Measurements from ENCODE around the gene TAB2.

Gene TAB2

DNA sequence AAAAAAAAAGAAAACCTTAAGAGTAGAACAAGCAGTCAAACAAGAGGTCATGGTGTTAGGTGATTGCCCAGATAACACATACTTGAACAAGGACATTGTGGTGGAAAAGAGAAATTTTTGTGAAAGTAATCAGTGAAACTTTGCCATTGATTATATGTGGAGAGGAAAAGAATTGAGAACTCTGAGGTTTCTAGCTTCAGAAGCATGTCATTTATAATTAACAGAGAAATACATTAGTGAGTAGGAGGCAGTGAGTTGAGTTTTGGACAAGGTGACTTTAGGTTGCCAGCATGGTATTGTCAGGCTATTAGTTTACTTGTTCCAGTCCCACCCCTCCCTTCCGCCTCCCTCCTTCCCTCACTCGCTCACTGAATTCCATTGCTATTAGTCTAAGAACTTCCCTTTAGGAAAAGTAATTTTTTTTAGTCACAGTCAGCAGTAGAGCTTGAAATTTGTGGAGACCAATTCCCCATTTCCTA, 17.2 kb downstream of the TAB2 start:
- no peak for DNase-seq (ENCODE audit: extremely low spot score)
- ChIA-PET CTCF (interaction anchor here (0.7 kb wide), 1 partner anchor 112 kb away, joined by 7 read pairs; no protein-coding TSS in a partner anchor), POLR2A (no interaction called here)
- no peak for TF ChIP-seq NFRKB (IDR thresholded peaks at IDR 0.05)
- TF ChIP-seq ARNT (IDR thresholded peaks at IDR 0.05): no peak
- TF ChIP-seq LEF1 (IDR thresholded peaks at IDR 0.05; ENCODE audit: borderline replicate concordance): no peak
- TF ChIP-seq HDGF (IDR thresholded peaks at IDR 0.05; ENCODE audit: borderline replicate concordance): no peak
- no peak for TF ChIP-seq L3MBTL2 (conservative IDR thresholded peaks at IDR 0.05)
- TF ChIP-seq SP1 (IDR thresholded peaks at IDR 0.05): no peak
- TF ChIP-seq ZNF384 (IDR thresholded peaks at IDR 0.05): no peak
- no peak for TF ChIP-seq BHLHE40 (IDR thresholded peaks at IDR 0.05; ENCODE audit: borderline replicate concordance)
- no peak for TF ChIP-seq FOXM1 (IDR thresholded peaks at IDR 0.05; ENCODE audit: borderline replicate concordance)
- no peak for TF ChIP-seq ELF4 (IDR thresholded peaks at IDR 0.05)
- no peak for TF ChIP-seq FOXK2 (IDR thresholded peaks at IDR 0.05)
- TF ChIP-seq SUZ12 (IDR thresholded peaks at IDR 0.05): no peak
- TF ChIP-seq CTBP1 (IDR thresholded peaks at IDR 0.05; ENCODE audit: borderline replicate concordance): no peak
- TF ChIP-seq, protein P1, sequence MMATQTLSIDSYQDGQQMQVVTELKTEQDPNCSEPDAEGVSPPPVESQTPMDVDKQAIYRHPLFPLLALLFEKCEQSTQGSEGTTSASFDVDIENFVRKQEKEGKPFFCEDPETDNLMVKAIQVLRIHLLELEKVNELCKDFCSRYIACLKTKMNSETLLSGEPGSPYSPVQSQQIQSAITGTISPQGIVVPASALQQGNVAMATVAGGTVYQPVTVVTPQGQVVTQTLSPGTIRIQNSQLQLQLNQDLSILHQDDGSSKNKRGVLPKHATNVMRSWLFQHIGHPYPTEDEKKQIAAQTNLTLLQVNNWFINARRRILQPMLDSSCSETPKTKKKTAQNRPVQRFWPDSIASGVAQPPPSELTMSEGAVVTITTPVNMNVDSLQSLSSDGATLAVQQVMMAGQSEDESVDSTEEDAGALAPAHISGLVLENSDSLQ (IDR thresholded peaks at IDR 0.05): no peak

DNA sequence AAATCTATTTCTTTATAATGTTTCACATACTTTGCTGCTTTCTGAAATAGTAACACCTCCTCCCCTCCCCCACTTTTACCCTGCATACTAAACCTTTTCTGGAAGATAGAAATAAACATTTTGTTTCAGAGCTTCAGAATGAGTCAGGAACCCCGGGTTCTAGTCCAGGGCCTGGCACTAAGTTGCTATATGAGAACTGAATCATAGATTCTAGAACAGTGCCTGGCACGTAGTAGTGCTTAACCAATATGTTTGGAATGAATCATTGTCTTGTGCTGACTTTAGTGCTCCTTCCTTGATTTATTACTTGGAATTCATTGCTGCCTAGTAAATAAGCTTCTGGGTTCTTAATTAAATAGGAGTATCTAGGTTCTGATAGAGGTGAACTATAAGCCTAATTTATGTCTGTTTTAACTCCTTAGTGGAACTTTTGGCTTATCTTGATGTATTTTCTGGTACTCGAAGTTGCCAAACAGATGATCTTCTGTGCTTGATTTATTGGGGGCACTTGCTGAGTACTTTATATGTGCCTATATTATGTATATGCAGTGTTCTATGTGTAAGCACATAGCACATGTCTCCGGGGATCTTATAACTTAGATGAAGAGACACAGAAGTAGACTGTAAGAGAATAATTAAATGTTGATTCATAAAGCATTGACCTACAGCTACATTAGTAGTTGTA, 18.6 kb downstream of the TAB2 start:
- DNase-seq (ENCODE audit: extremely low spot score): no peak
- TF ChIP-seq, protein P1 (IDR thresholded peaks at IDR 0.05): peak; percentile 91
- TF ChIP-seq ELF4 (IDR thresholded peaks at IDR 0.05): no peak
- no peak for TF ChIP-seq HDGF (IDR thresholded peaks at IDR 0.05; ENCODE audit: borderline replicate concordance)
- no peak for TF ChIP-seq BHLHE40 (IDR thresholded peaks at IDR 0.05; ENCODE audit: borderline replicate concordance)
- TF ChIP-seq FOXK2 (IDR thresholded peaks at IDR 0.05): no peak
- CTCF ChIA-PET: no interaction called here
- POLR2A ChIA-PET: no interaction called here

- no peak for DNase-seq (ENCODE audit: extremely low spot score)
These were observed 19.1 kb downstream of the TAB2 start for GRCh38 chr6:149336609-149336928.

DNA sequence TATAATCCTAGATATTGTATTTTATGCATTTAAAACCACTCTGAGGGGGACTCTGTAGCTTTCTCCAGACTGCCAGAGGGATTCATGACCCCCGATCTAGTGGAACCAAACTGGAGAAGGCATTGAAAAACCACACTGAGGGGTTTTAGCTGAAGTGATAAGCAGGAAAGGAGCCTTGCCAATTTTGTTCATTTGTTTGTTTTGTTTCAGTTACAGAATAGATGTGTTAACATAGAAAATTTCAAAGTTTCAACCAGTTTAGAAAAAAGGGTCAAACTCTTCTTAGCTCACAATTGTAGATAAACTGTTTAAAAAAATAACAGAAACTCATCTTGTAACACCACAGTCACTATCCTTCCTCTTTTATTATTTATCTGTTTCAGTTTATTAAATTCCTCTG, 19.8 kb downstream of the TAB2 start:
- ChIA-PET POLR2A (no interaction called here), CTCF (interaction anchor here (0.5 to 0.8 kb wide), 2 partner anchors 15 to 173 kb away, joined by 3 read pairs; no protein-coding TSS in a partner anchor)
- no peak for DNase-seq (ENCODE audit: extremely low spot score)
- TF ChIP-seq NFRKB (IDR thresholded peaks at IDR 0.05) (no peak), FOXK2 (IDR thresholded peaks at IDR 0.05) (no peak), ELF4 (IDR thresholded peaks at IDR 0.05) (no peak), TARDBP (IDR thresholded peaks at IDR 0.05) (no peak), ARNT (IDR thresholded peaks at IDR 0.05) (no peak), LEF1 (IDR thresholded peaks at IDR 0.05; ENCODE audit: borderline replicate concordance) (no peak)

More at GRCh38 chr6:149336609-149336928, 19.1 kb downstream of the TAB2 start:
- TF ChIP-seq FOXK2 (IDR thresholded peaks at IDR 0.05) (no peak), FOXA1 (IDR thresholded peaks at IDR 0.05) (no peak), ARNT (IDR thresholded peaks at IDR 0.05) (no peak), CTBP1 (IDR thresholded peaks at IDR 0.05; ENCODE audit: borderline replicate concordance) (no peak)
- CTCF ChIA-PET: interaction anchor here (0.5 kb wide), 1 partner anchor 172 kb away, joined by 3 read pairs; no protein-coding TSS in a partner anchor
- POLR2A ChIA-PET: no interaction called here

GRCh38 chr6:149340200-149340599, 22.7 kb downstream of the TAB2 start:
- no peak for DNase-seq (ENCODE audit: extremely low spot score)
- no peak for TF ChIP-seq FOXA1 (IDR thresholded peaks at IDR 0.05)
- TF ChIP-seq L3MBTL2 (conservative IDR thresholded peaks at IDR 0.05): no peak
- no peak for TF ChIP-seq ARNT (IDR thresholded peaks at IDR 0.05)
- TF ChIP-seq LEF1 (IDR thresholded peaks at IDR 0.05; ENCODE audit: borderline replicate concordance): no peak
- TF ChIP-seq CTBP1 (IDR thresholded peaks at IDR 0.05; ENCODE audit: borderline replicate concordance): no peak
- no peak for TF ChIP-seq ZNF384 (IDR thresholded peaks at IDR 0.05)
- TF ChIP-seq TARDBP (IDR thresholded peaks at IDR 0.05): no peak
- no peak for TF ChIP-seq FOXM1 (IDR thresholded peaks at IDR 0.05; ENCODE audit: borderline replicate concordance)
- no peak for TF ChIP-seq SP1 (IDR thresholded peaks at IDR 0.05)
- no peak for TF ChIP-seq FOXK2 (IDR thresholded peaks at IDR 0.05)
- no peak for TF ChIP-seq SUZ12 (IDR thresholded peaks at IDR 0.05)
- no peak for TF ChIP-seq NFRKB (IDR thresholded peaks at IDR 0.05)
- no peak for TF ChIP-seq BHLHE40 (IDR thresholded peaks at IDR 0.05; ENCODE audit: borderline replicate concordance)
- no peak for TF ChIP-seq ELF4 (IDR thresholded peaks at IDR 0.05)
- POLR2A ChIA-PET: no interaction called here
- CTCF ChIA-PET: no interaction called here

DNA sequence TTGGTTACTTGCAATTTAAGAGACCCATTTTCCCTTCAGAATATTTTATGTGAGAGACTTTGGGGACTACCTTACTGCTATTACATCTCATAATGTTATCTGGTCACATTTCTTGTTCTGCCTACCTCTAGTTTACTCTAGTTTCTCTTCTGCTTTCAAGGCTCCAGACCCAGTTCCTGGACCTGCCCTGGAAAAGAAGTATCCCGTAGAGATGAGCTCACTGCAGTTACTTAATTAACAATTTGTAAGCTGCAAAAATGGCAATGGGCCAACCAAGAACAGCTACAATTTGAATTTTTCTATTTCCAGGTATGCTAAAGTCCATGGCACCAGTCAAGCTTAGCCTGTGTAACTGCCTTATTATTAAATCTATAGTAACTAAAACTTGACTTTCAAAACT, 25.0 kb downstream of the TAB2 start:
- TF ChIP-seq FOXM1 (IDR thresholded peaks at IDR 0.05; ENCODE audit: borderline replicate concordance): no peak
- no peak for TF ChIP-seq FOXA1 (IDR thresholded peaks at IDR 0.05)
- TF ChIP-seq TARDBP (IDR thresholded peaks at IDR 0.05): no peak
- no peak for TF ChIP-seq CTBP1 (IDR thresholded peaks at IDR 0.05; ENCODE audit: borderline replicate concordance)
- no peak for TF ChIP-seq HDGF (IDR thresholded peaks at IDR 0.05; ENCODE audit: borderline replicate concordance)
- TF ChIP-seq SUZ12 (IDR thresholded peaks at IDR 0.05): no peak
- TF ChIP-seq ARNT (IDR thresholded peaks at IDR 0.05): no peak
- no peak for TF ChIP-seq NFRKB (IDR thresholded peaks at IDR 0.05)
- TF ChIP-seq LEF1 (IDR thresholded peaks at IDR 0.05; ENCODE audit: borderline replicate concordance): no peak
- TF ChIP-seq ELF4 (IDR thresholded peaks at IDR 0.05): no peak
- no peak for TF ChIP-seq L3MBTL2 (conservative IDR thresholded peaks at IDR 0.05)
- no peak for TF ChIP-seq ZNF384 (IDR thresholded peaks at IDR 0.05)
- TF ChIP-seq, protein P1 (IDR thresholded peaks at IDR 0.05): no peak
- TF ChIP-seq BHLHE40 (IDR thresholded peaks at IDR 0.05; ENCODE audit: borderline replicate concordance): no peak
- no peak for TF ChIP-seq SP1 (IDR thresholded peaks at IDR 0.05)
- TF ChIP-seq FOXK2 (IDR thresholded peaks at IDR 0.05): no peak
- CTCF ChIA-PET: no interaction called here
- no peak for DNase-seq (ENCODE audit: extremely low spot score)
- POLR2A ChIA-PET: no interaction called here
